GM21526 (cell line): Measurements from ENCODE around the gene OR2M7.
"Not testable (repeated sequence)": the region's sequence is repeated elsewhere in the genome, so short reads cannot be mapped to it uniquely, and the experiment has no call there.

Experiments
- ATAC-seq: cut with Tn5 transposase; IDR thresholded peaks from one replicate; pipeline ENCODE4 v1.9.1; 2021; ENCODE audit warnings: moderate library complexity; ENCODE audit not compliant: unreplicated experiment, low FRiP score

Gene OR2M7

GRCh38 chr1:248324468-248324867 is at the start of gene OR2M7:
Gene OR2M7 (minus strand): TSS chr1:248324568. CDS start chr1:248324568, 0 bp downstream.
- ATAC-seq: no peak

- no peak for ATAC-seq
Observed at GRCh38 chr1:248373761-248374160, 49.4 kb upstream of the OR2M7 start.

- no peak for ATAC-seq
Observed at GRCh38 chr1:248372394-248372793, 48.0 kb upstream of the OR2M7 start.

GRCh38 chr1:248366609-248367008 is 42.2 kb upstream of the OR2M7 start:
- ATAC-seq: no peak

GRCh38 chr1:248361121-248361715 is 36.9 kb upstream of the OR2M7 start, which contains the start of gene OR2T4:
Gene OR2T4 (plus strand): TSS chr1:248361665. CDS start chr1:248361665, 0 bp downstream.
- ATAC-seq: no peak

- ATAC-seq: no peak
Observed at GRCh38 chr1:248359415-248359814, 35.0 kb upstream of the OR2M7 start.

- no peak for ATAC-seq
Observed at GRCh38 chr1:248348475-248348874, 24.1 kb upstream of the OR2M7 start, which contains the start of gene OR14C36. Gene OR14C36 (plus strand): TSS chr1:248348775. CDS start chr1:248348775, 0 bp downstream.

- no peak for ATAC-seq
Observed at GRCh38 chr1:248343451-248343850, 19.1 kb upstream of the OR2M7 start.

GRCh38 chr1:248316796-248317195 is 7.6 kb downstream of the OR2M7 start:
- ATAC-seq: no peak

GRCh38 chr1:248306740-248307139 is 17.6 kb downstream of the OR2M7 start:
- not testable (repeated sequence) for ATAC-seq

- no peak for ATAC-seq
Observed at GRCh38 chr1:248306103-248306502, 18.3 kb downstream of the OR2M7 start.

GRCh38 chr1:248305672-248306071 is 18.7 kb downstream of the OR2M7 start:
- not testable (repeated sequence) for ATAC-seq

GRCh38 chr1:248303324-248303723 is 21.0 kb downstream of the OR2M7 start, which contains the start of gene OR2T12:
Gene OR2T12 (minus strand): TSS chr1:248303424. CDS start chr1:248295578, 7,846 bp downstream.
- ATAC-seq: no peak

GRCh38 chr1:248288391-248288790 is 36.0 kb downstream of the OR2M7 start:
- ATAC-seq: no peak

GRCh38 chr1:248277876-248278275 is 46.5 kb downstream of the OR2M7 start, which contains the start of gene OR2T33:
Gene OR2T33 (minus strand): TSS chr1:248277976. CDS start chr1:248273814, 4,162 bp downstream.
- no peak for ATAC-seq
